ENCODE measurements around the gene RRP8.

RRP8 gene

GRCh38 chr11:6565988-6566703 is 37.3 kb downstream of the RRP8 start:
- no peak for TF ChIP-seq CTCF (IDR thresholded peaks at IDR 0.05; ENCODE audit: insufficient read depth, low read length, poor library complexity, severe bottlenecking)
- TF ChIP-seq EZH2phosphoT487 (conservative IDR thresholded peaks at IDR 0.05; ENCODE audit: low read length) = no peak
- Histone ChIP-seq H3K36me3 (ENCODE audit: low read length) (no peaks in the 10 kb centered on the region), H3F3A (ENCODE audit: insufficient read depth) (no peaks in the 10 kb centered on the region), H3K27me3 (ENCODE audit: low read length) (no peaks in the 10 kb centered on the region), H3K9me2 (replicated peaks; ENCODE audit: insufficient read depth, low read length) (no peaks in the 10 kb centered on the region), H3K9me3 (ENCODE audit: insufficient read depth, low read length) (no peaks in the 10 kb centered on the region), H3K27ac (ENCODE audit: low read depth, low read length) (no peak overlapping the region), H3K4me3 (ENCODE audit: insufficient read depth, low read length, poor library complexity, severe bottlenecking) (no peak overlapping the region), H3K4me2 (ENCODE audit: low read depth, low read length, poor library complexity, severe bottlenecking) (no peak overlapping the region), H2AFZ (ENCODE audit: low read depth, low read length, severe bottlenecking) (no peak overlapping the region), H3K9ac (ENCODE audit: low read length) (no peak overlapping the region), H3K79me2 (ENCODE audit: insufficient read depth, low read length) (no peaks in the 10 kb centered on the region), H4K20me1 (ENCODE audit: low read depth, low read length) (no peaks in the 10 kb centered on the region)

GRCh38 chr11:6565325-6565724 is 38.1 kb downstream of the RRP8 start:
- Histone ChIP-seq H3K9me3 (ENCODE audit: insufficient read depth, low read length) (no peaks in the 10 kb centered on the region), H3K4me3 (ENCODE audit: insufficient read depth, low read length, poor library complexity, severe bottlenecking) (no peak overlapping the region), H3K4me2 (ENCODE audit: low read depth, low read length, poor library complexity, severe bottlenecking) (no peak overlapping the region), H3K36me3 (ENCODE audit: low read length) (no peaks in the 10 kb centered on the region), H3F3A (ENCODE audit: insufficient read depth) (no peaks in the 10 kb centered on the region), H2AFZ (ENCODE audit: low read depth, low read length, severe bottlenecking) (no peak overlapping the region), H3K27me3 (ENCODE audit: low read length) (no peaks in the 10 kb centered on the region), H3K9me2 (replicated peaks; ENCODE audit: insufficient read depth, low read length) (no peaks in the 10 kb centered on the region), H4K20me1 (ENCODE audit: low read depth, low read length) (no peaks in the 10 kb centered on the region), H3K27ac (ENCODE audit: low read depth, low read length) (no peak overlapping the region), H3K9ac (ENCODE audit: low read length) (no peak overlapping the region), H3K79me2 (ENCODE audit: insufficient read depth, low read length) (no peaks in the 10 kb centered on the region)
- TF ChIP-seq EZH2phosphoT487 (conservative IDR thresholded peaks at IDR 0.05; ENCODE audit: low read length) = no peak
- TF ChIP-seq CTCF (IDR thresholded peaks at IDR 0.05; ENCODE audit: insufficient read depth, low read length, poor library complexity, severe bottlenecking) = no peak

GRCh38 chr11:6563667-6564066 is 39.7 kb downstream of the RRP8 start:
- Histone ChIP-seq H3K4me2 (ENCODE audit: low read depth, low read length, poor library complexity, severe bottlenecking) (no peak overlapping the region), H3K9me2 (replicated peaks; ENCODE audit: insufficient read depth, low read length) (no peaks in the 10 kb centered on the region), H3K27me3 (ENCODE audit: low read length) (no peaks in the 10 kb centered on the region), H3K79me2 (ENCODE audit: insufficient read depth, low read length) (no peaks in the 10 kb centered on the region), H3K27ac (ENCODE audit: low read depth, low read length) (no peak overlapping the region), H2AFZ (ENCODE audit: low read depth, low read length, severe bottlenecking) (no peak overlapping the region), H4K20me1 (ENCODE audit: low read depth, low read length) (no peaks in the 10 kb centered on the region), H3K4me3 (ENCODE audit: insufficient read depth, low read length, poor library complexity, severe bottlenecking) (no peak overlapping the region), H3K9ac (ENCODE audit: low read length) (no peak overlapping the region), H3F3A (ENCODE audit: insufficient read depth) (no peaks in the 10 kb centered on the region), H3K9me3 (ENCODE audit: insufficient read depth, low read length) (no peaks in the 10 kb centered on the region), H3K36me3 (ENCODE audit: low read length) (no peaks in the 10 kb centered on the region)
- TF ChIP-seq EZH2phosphoT487 (conservative IDR thresholded peaks at IDR 0.05; ENCODE audit: low read length) (no peak), CTCF (IDR thresholded peaks at IDR 0.05; ENCODE audit: insufficient read depth, low read length, poor library complexity, severe bottlenecking) (no peak)

Measured in SU-DHL-6 (cell line).